ENCODE measurements around the gene UBE2D2. TPM values are rescaled to one million over a fixed set of nuclear protein-coding genes. Genes with fewer than 3 reads are reported as not detected.

Gene UBE2D2
- total and polyA plus RNA-seq, 2 of the 13 experiments (the other 11 are each of a cell fraction or from before 2014, with no cell fraction given), result 79.1 to 109 TPM

- TF ChIP-seq PAXIP1 (CRISPR knock-in tag; conservative IDR thresholded peaks at IDR 0.05) (peak; percentile 74), YEATS4 (CRISPR knock-in tag; IDR thresholded peaks at IDR 0.05; ENCODE audit: borderline replicate concordance) (peak; percentile 36; the same call in 1 of the 2 replicates), ZSCAN12 (CRISPR knock-in tag; IDR thresholded peaks at IDR 0.05) (0 out of 2 replicates have a peak, but pooled peaks have one; percentile 33), HOXD1 (CRISPR knock-in tag; IDR thresholded peaks at IDR 0.05) (peak; percentile 59; the same call in 1 of the 2 replicates), MEF2D (CRISPR knock-in tag; IDR thresholded peaks at IDR 0.05) (peak; percentile 69), ZNF503 (CRISPR knock-in tag; IDR thresholded peaks at IDR 0.05) (peak; percentile 43; the same call in 1 of the 2 replicates), DDIT3 (CRISPR knock-in tag; IDR thresholded peaks at IDR 0.05) (no peak), SALL2 (CRISPR knock-in tag; IDR thresholded peaks at IDR 0.05) (peak; percentile 35; the same call in 1 of the 2 replicates), TEAD3 (CRISPR knock-in tag; optimal IDR thresholded peaks at IDR 0.05; ENCODE audit: borderline replicate concordance) (peak; percentile 33), TBX2 (CRISPR knock-in tag; IDR thresholded peaks at IDR 0.05; ENCODE audit: borderline replicate concordance) (peak; percentile 92), XRCC5 (optimal IDR thresholded peaks at IDR 0.05; ENCODE audit: low read length) (no peak), ZMYM3 (CRISPR knock-in tag; IDR thresholded peaks at IDR 0.05) (peak; percentile 25; the same call in 1 of the 2 replicates), CEBPB (IDR thresholded peaks at IDR 0.05; ENCODE audit: borderline replicate concordance, low read depth, low read length) (no peak), MED8 (CRISPR knock-in tag; IDR thresholded peaks at IDR 0.05; ENCODE audit: insufficient replicate concordance) (peak; percentile 34), GMEB1 (CRISPR knock-in tag; IDR thresholded peaks at IDR 0.05; ENCODE audit: borderline replicate concordance) (peak; percentile 46; the same call in 1 of the 2 replicates), NR2F6 (IDR thresholded peaks at IDR 0.05) (peak; percentile 21; the same call in 1 of the 2 replicates), NR2F6 (CRISPR knock-in tag; IDR thresholded peaks at IDR 0.05) (peak; percentile 55; the same call in 1 of the 2 replicates), ZNF44 (CRISPR knock-in tag; IDR thresholded peaks at IDR 0.05) (0 out of 2 replicates have a peak, but pooled peaks have one; percentile 53), ZNF24 (IDR thresholded peaks at IDR 0.05) (no peak), ZFY (CRISPR knock-in tag; IDR thresholded peaks at IDR 0.05) (0 out of 2 replicates have a peak, but pooled peaks have one; percentile 38), ZFP91 (CRISPR knock-in tag; IDR thresholded peaks at IDR 0.05; ENCODE audit: borderline replicate concordance) (peak; percentile 66; the same call in 1 of the 2 replicates)
These were observed 108.7 kb downstream of the UBE2D2 start (continued) for GRCh38 chr5:139669662-139670368.
